Measurements from ENCODE around the gene ZNF516.

The ZNF516 gene

DNA sequence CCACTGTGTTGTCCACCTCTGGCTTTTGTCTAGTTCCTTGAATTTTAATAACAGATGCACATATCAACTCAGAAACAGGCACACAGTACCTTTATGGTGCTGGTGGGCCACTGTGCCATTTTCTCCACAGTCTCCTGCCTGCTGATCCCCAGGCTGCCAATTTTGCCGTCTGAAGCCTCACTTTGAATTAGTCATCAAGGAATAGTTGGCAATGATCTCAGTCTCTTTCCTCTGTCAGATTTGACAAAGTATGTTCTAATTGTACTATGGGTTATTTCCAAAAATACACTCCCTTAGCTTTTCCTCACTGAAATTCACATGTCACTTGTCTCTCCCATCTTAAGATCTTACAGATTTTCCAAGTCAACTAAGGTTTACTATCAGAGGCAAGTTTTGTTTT, 140.7 kb downstream of the ZNF516 start:
- DNase-seq = no peak

GRCh38 chr18:76353500-76353899, 141.5 kb downstream of the ZNF516 start:
- DNase-seq = no peak

DNA sequence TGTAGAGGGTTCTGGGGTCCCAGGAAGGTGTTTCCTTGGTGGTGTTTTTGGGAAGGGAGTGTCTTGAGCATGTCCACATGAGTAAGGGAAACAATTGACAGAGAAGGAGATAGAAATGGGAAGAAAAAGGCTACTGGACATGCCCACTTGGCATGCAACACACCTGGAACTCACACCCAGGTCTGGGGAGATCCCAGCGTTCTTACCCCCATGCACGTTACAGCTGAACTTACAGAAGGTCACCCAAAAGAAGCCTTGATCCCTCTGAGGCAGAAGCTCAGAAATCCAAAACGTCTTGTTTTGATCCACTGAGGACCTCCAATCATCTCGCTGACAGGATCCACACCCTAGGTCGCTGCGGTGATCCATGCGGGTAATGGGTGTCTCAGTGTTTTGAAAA, 142.0 kb downstream of the ZNF516 start:
- no peak for DNase-seq

DNA sequence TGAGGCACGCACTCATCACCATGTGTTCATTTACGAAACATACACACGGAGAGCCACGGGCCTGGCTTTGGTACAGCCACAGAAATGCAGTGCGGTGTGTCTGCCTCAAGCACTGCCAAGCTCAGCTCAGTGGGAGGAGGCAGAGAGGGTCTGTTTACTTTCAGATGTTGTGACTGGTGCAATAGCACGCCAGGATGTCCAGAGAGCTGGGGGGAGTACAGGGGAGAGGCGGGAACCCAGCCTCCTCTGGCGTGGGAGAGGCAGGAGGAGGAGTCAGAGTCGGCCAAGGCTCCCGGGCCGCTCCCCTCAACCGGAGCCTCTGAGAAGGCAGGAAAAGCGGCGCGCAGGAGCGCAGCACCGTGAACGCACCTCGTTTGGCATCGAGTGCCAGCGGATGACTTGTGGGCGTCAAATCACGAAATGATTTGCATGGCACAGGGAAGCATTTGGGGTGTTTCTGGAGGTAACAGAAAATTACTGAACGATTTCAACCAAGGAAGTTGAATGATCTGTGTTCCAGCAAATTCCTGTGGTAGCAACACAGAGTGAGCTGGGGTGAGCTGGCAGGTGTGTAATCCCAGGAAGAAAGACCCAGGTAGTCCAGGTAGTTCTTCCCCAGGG, 143.0 kb downstream of the ZNF516 start:
- no peak for DNase-seq

DNA sequence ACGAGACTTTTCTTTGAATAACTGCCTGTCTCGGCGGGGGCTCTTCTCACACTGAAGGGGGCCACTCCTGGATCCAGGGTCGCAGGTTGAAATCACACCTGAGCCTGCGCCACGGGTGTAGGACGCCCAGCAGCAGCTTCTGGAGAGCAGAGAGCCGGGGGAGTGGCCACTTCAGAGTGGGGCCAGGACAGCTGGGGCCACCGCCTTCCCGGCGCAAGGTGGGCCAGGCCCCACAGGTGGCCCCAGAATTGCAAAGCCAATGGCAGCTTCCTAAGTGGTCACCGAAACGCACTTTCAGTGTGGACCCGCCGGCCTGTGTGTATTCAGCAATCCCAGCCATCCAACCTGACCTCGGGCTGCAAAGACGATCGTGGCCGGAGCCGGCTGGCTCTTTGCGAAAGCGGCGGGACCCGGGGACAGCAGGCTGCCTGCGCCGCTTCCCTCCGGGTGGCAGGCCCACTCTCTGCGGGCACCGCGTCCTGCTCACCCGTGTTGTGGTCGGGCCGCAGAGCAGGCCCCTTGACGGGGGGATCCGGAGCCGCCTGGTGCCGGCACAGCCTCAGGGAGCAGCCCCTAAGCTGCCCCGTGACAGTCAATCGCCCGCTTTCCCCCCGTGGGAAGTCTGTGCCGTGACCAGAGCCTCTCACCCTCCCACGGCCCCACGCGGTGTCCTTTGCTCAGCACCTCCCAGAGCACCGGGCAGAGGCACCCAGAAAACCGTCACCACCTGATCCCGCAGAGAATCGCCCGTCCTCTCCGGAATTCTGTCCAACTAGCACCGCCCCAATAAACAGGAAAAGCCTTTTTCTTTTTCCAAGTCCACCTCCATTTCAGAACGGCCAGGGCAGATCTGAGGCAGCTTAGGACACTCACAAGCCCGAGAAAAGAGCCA, 144.7 kb downstream of the ZNF516 start:
- no peak for DNase-seq

DNA sequence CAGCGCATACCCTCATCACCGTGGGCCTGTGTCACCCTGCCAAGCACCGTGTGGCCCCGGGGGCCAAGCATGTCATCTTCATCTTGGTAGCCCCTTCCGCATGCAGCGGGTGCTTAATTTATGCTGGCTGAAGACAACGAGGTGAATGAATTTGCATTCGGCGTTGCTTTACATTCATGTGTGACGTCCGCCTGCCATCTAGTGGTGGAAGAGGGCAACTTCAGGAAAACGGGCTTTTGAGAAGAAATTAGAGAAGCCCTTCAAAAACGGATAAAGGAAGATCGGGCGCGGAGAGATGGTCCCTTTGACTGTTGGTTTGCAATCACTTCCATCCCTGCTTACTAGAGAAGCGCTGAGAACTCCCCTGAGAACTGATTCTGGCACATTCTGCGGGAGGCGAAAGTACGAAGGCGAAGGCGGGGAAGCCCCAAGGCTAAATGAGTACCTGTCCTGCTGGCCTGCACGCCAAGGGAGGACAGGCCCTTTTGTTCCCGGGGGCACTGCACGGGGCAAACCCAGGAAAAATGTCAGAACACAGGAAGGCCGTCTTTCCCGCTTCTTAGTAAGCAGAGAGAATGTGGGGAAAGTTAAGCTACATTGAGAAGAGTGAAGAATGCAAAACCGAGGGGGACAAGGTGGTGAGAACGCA, 145.9 kb downstream of the ZNF516 start:
- DNase-seq = peak; percentile 31 to 70 (median 50)

GRCh38 chr18:76348267-76349066, 146.6 kb downstream of the ZNF516 start:
- DNase-seq = no peak

DNA sequence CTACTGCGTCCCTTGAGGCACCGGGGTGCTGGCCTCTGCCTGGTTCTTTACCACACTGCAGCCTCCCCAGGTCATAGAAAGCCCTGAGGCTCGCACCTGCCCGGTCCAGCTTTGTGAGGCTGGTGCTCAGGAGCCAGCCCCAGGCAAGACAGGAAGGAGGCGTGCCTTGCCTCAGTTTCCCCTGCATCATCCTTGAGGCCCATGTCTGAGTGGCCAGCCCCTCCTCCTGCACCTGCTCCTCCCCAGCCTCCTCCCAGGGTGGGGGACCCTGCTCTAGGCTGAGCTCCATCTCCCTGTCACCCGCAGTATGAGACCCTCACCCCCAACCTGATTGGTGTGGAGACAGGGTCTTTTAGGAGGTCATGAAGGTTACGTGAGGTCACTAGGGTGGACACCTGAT, 147.7 kb downstream of the ZNF516 start:
- no peak for DNase-seq

DNA sequence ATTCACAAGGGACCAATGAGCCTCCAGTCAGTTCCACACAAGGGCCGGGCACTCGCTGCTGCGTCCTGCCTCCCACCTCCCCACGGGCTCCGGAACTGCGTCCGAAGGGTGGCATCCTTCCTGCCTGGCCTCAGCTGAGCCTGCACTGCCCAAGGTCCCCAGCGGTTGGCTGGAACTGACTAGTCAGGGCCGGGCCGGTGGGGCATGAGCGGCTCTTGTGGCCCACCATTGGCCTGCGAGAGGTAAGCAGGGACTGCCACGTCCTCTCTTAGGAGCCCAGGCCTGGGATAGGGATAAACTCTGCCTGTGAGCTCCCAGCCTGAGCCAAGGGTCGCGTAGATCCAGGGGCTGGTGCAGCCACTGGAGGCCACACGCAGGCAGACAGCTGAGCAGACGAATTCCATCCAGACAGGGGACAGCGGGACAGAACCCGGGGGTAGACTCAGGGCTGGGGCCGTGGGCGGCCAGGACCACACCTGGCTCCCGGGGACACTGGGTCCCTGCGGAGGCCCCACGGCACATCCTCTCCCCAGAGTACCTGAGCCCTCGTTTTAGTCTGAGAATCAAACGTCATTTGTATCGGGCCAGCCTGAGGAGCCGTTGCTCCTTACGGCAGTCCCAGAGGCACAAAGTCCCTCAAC, 148.4 kb downstream of the ZNF516 start:
- DNase-seq = no peak

DNA sequence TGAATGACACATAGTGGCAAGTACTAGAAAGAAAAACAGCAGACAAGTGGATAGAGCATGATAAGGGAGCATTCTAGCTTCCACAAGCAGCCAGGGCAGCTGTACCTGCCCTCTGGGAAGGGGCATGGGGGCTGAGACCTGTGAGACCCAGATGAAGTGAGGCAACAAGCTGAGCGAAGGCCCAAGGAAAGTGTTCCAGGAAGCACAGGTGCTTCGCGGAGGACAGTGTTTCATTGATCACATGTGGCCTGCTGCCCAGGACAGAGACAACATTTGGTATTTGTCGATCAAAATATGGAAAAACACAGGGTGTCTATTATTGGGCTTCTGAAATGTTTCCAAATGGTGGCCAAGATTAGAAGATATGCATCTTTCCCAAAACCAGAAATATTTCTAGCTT, 149.1 kb downstream of the ZNF516 start:
- no peak for DNase-seq

DNA sequence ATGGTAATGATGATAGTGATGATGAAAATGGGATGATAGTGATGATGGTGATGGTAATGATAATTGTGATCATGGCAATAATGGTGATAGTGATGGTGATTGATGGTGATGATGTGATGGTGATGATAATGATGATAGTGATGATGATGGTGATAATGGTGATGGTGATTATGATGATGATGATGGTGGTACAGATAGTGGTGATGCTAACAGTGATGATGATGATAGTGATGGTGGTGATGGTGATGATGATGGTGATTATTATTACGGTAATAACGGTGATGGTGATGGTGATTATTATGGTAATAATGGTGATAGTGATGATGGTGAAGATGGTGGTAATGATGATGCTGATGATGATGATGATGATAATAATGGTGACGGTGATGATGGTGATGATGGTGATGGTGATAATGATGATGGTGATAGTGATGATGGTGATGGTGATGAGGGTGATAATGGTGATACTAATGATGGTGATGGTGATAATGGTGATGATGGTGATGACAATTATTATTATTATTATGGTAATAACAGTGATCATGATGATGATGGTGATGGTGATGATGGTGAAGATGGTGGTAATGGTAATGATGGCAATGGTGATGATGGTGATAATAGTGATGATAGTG, 151.0 kb downstream of the ZNF516 start:
- no peak for DNase-seq

GRCh38 chr18:76340410-76340809, 154.6 kb downstream of the ZNF516 start:
- DNase-seq = no peak

GRCh38 chr18:76339246-76339620, 155.8 kb downstream of the ZNF516 start:
- no peak for DNase-seq

GRCh38 chr18:76338619-76339245, 156.3 kb downstream of the ZNF516 start:
- DNase-seq = no peak

DNA sequence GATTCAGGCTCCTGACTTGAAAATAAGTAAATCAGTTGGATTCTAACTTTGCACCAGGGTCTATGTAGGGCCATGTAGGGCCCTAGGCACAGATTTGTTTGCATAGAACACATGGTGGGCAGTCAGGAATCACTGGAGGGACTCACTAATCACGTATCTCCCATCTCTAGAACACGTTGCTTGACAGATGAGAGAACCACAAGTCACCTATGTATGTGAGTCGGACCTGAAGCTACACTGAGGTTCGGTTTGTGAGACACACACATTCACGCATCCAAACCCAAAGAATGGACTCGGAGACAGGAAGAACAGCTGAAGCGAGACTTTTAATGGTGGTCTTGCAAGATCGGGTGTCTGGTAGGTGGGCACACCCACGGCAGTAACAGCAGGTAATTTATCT, 157.0 kb downstream of the ZNF516 start:
- no peak for DNase-seq

- no peak for DNase-seq
Observed at GRCh38 chr18:76335859-76336640, 159.0 kb downstream of the ZNF516 start.

DNA sequence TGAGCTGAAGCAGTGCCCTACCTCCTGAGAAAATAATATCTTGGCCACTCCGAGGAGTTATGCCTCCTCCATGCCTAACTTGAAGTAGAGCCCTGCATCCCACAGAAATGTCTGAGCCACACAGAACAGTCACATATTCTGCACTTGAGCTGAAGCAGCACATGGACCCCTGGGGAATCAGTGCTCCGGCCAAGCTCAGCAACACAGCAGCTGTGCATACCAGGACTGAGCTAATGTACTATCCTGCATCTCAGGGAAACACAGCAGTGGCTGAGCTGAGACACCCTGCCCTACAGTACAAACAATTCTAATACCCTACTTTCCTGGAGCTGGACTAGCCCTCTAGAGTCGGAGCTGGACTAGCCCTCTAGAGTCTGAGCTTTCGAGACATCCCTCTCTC, 166.9 kb downstream of the ZNF516 start:
- no peak for DNase-seq

DNA sequence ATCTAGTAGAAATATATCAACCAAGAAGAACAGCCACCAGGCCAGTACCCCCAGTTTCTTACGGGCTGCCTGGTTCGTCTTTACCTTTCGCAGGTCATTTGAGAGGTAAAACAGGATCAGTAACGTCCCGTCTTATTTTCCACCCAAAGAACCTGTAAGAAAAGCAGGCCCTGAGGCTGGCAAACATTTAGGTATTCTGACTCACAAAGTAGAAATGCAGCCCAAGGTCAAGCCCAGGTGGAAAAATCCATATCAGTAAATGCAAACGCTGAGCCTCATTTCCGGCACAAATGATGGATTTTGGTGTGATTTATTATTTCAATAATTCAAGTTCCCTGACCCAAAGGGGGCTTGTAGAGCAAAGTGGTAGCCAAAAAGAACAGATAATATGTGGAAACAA, 171.2 kb downstream of the ZNF516 start:
- DNase-seq = no peak

DNA sequence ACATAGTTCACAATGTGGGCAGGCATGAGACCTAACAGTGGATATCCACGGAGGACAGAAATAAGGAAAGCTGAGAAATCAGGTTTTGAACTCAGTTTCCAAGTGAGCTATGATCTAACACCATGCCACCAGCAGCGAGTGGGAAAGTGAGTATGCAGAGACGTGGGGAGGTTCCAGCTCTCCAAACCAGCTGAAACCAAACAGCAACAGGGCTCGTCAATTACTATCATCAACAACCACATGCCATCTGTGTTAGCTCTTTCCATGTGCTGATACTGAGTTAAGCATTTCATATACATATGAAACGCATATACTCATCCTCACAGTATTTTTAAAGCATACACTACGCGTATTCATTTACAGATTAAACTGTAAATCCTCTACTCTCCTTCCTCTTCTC, 172.4 kb downstream of the ZNF516 start:
- DNase-seq = no peak

DNA sequence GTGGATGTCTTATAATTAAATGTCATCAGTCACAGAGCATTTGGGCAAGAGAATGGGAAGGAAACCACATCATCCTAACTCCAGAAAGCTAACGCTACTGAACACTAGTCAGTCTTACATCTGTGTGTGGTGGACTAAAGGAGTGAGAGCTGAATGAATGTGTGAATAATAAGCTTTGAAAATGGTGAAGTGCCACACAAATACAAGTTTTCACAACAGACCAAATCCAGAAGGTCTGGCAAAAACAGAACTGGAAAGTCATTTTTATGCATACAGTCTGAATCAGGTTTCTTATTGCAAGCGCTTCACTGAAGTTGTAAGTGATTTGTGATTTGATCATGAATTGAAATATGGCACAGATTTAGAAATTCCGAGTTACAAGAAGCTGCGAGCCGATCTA, 175.7 kb downstream of the ZNF516 start:
- no peak for DNase-seq

DNA sequence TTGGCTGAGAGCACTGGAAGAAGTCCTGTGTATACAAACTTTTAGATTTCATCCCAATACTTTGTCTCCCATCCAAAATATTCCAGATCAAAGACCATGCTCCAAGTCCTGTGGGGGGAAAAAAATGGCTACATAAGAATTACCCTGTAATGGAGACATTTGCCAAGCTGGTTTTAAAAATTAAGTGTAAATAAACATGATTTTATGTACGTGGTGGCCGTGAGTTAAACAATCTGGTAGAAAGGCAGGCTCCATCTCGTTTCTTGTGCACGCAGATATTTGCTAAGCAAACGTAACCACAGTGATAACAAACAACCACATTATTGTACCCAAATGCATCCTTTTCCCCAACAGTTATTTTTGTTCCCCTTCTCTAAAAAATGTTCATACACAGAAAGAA, 176.4 kb downstream of the ZNF516 start:
- DNase-seq = no peak
